MM.1S (cell line): ENCODE data around the gene SAE1.

ENCODE experiments used
- DNase-seq: peaks from one replicate; pipeline ENCODE4 v3.0.0-alpha.2; 2015
- H2AFZ ChIP-seq: fragments of 300-600 bp; sonication (generic); 2 replicates; pipeline ENCODE4 v1.6.0; 2016; ENCODE audit warnings: antibody characterized with exemption, low read length
- H3F3A ChIP-seq: fragments of 300-600 bp; sonication (generic); 2 replicates; pipeline ENCODE4 v1.6.1; 2016; ENCODE audit warnings: mild to moderate bottlenecking, antibody characterized with exemption, low read length, moderate library complexity, mixed read lengths; ENCODE audit not compliant: insufficient read depth
- H3K27ac ChIP-seq: fragments of 300-600 bp; sonication (generic); 2 replicates; pipeline ENCODE4 v1.5.1; 2016; ENCODE audit warnings: mild to moderate bottlenecking, low read length
- H3K27me3 ChIP-seq: fragments of 300-600 bp; sonication (generic); replicated peaks from 2 replicates; pipeline ENCODE4 v1.6.0; 2016; ENCODE audit warnings: low read length; ENCODE audit not compliant: insufficient read depth
- H3K36me3 ChIP-seq: fragments of 300-600 bp; sonication (generic); replicated peaks from 2 replicates; pipeline ENCODE4 v1.6.1; 2016; ENCODE audit warnings: mild to moderate bottlenecking, low read length, mixed read lengths; ENCODE audit not compliant: insufficient read depth
- H3K4me1 ChIP-seq: fragments of 300-600 bp; sonication (generic); 2 replicates; pipeline ENCODE4 v1.6.1; 2016; ENCODE audit warnings: low read length, mixed read lengths
- H3K4me2 ChIP-seq: fragments of 300-600 bp; sonication (generic); 2 replicates; pipeline ENCODE4 v1.6.0; 2016; ENCODE audit warnings: low read depth, low read length
- H3K4me3 ChIP-seq: fragments of 300-600 bp; sonication (generic); 2 replicates; pipeline ENCODE4 v1.5.1; 2016; ENCODE audit warnings: low read length, mixed read lengths
- H3K79me2 ChIP-seq: fragments of 300-600 bp; sonication (generic); 2 replicates; pipeline ENCODE4 v1.6.1; 2016; ENCODE audit warnings: mixed run types, low read length, mixed read lengths
- H3K9ac ChIP-seq: fragments of 300-600 bp; sonication (generic); 2 replicates; pipeline ENCODE4 v1.6.1; 2016; ENCODE audit warnings: low read length, mixed read lengths
- H3K9me2 ChIP-seq: fragments of 300-600 bp; sonication (generic); replicated peaks from 2 replicates; pipeline ENCODE4 v1.6.1; 2016; ENCODE audit warnings: mild to moderate bottlenecking, low read length, mixed read lengths; ENCODE audit not compliant: insufficient read depth
- H3K9me3 ChIP-seq: fragments of 300-600 bp; sonication (generic); replicated peaks from 2 replicates; pipeline ENCODE4 v1.6.1; 2016; ENCODE audit warnings: mild to moderate bottlenecking, low read length, mixed read lengths; ENCODE audit not compliant: insufficient read depth
- H4K20me1 ChIP-seq: fragments of 300-600 bp; sonication (generic); 2 replicates; pipeline ENCODE4 v1.6.1; 2016; ENCODE audit warnings: mild to moderate bottlenecking, low read length, moderate library complexity, mixed read lengths; ENCODE audit not compliant: insufficient read depth
- EZH2 ChIP-seq: fragments of 300-600 bp; sonication (generic); optimal IDR thresholded peaks from 2 replicates; pipeline ENCODE3; 2017; ENCODE audit warnings: low read depth, mild to moderate bottlenecking, antibody characterized with exemption, low read length, mixed read lengths
- EZH2phosphoT487 ChIP-seq: fragments of 300-600 bp; sonication (generic); IDR thresholded peaks from 2 replicates; pipeline ENCODE4 v1.6.1; 2018; ENCODE audit warnings: antibody characterized with exemption, low read length
- TF ChIP-seq, protein P1 (sequence below): fragments of 300-600 bp; sonication (generic); IDR thresholded peaks from 2 replicates; pipeline ENCODE4 v1.5.1; 2016; ENCODE audit warnings: antibody characterized with exemption, low read length, mixed read lengths

Gene SAE1

GRCh38 chr19:47142779-47143178, 12.1 kb downstream of the SAE1 start:
- Histone ChIP-seq H3K4me2 (no peak overlapping the region), H3K9me3 (no peaks in the 10 kb centered on the region), H3K4me1 (no peaks in the 10 kb centered on the region), H3K4me3 (no peak overlapping the region), H3K27ac (no peak overlapping the region), H2AFZ (no peak overlapping the region), H3K9me2 (no peaks in the 10 kb centered on the region), H3K36me3 (peaks cover 10% of the 10 kb centered on the region), H3K79me2 (peaks cover 96% of the 10 kb centered on the region), H4K20me1 (peaks cover 15% of the 10 kb centered on the region; the same call in 1 of the 2 replicates), H3F3A (no peaks in the 10 kb centered on the region), H3K9ac (no peak overlapping the region), H3K27me3 (no peaks in the 10 kb centered on the region)
- DNase-seq = no peak
- no peak for TF ChIP-seq EZH2phosphoT487
- no peak for TF ChIP-seq EZH2
- TF ChIP-seq, protein P1, sequence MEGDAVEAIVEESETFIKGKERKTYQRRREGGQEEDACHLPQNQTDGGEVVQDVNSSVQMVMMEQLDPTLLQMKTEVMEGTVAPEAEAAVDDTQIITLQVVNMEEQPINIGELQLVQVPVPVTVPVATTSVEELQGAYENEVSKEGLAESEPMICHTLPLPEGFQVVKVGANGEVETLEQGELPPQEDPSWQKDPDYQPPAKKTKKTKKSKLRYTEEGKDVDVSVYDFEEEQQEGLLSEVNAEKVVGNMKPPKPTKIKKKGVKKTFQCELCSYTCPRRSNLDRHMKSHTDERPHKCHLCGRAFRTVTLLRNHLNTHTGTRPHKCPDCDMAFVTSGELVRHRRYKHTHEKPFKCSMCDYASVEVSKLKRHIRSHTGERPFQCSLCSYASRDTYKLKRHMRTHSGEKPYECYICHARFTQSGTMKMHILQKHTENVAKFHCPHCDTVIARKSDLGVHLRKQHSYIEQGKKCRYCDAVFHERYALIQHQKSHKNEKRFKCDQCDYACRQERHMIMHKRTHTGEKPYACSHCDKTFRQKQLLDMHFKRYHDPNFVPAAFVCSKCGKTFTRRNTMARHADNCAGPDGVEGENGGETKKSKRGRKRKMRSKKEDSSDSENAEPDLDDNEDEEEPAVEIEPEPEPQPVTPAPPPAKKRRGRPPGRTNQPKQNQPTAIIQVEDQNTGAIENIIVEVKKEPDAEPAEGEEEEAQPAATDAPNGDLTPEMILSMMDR = no peak

GRCh38 chr19:47143322-47144073, 12.9 kb downstream of the SAE1 start:
- peaks cover 12% of the 10 kb centered on the region; the same call in 1 of the 2 replicates for H4K20me1 ChIP-seq
- H3K79me2 ChIP-seq = peaks cover 96% of the 10 kb centered on the region
- no peak for TF ChIP-seq EZH2
- TF ChIP-seq EZH2phosphoT487 = no peak
- no peaks in the 10 kb centered on the region for H3K9me3 ChIP-seq
- H3K27ac ChIP-seq = no peak overlapping the region
- no peaks in the 10 kb centered on the region for H3K27me3 ChIP-seq
- H3K36me3 ChIP-seq = peaks cover 14% of the 10 kb centered on the region
- H3K4me2 ChIP-seq = no peak overlapping the region
- H3K4me3 ChIP-seq = no peak overlapping the region
- no peak overlapping the region for H2AFZ ChIP-seq
- no peaks in the 10 kb centered on the region for H3K4me1 ChIP-seq
- no peak overlapping the region for H3K9ac ChIP-seq
- no peak for DNase-seq
- no peaks in the 10 kb centered on the region for H3K9me2 ChIP-seq
- no peaks in the 10 kb centered on the region for H3F3A ChIP-seq

DNA sequence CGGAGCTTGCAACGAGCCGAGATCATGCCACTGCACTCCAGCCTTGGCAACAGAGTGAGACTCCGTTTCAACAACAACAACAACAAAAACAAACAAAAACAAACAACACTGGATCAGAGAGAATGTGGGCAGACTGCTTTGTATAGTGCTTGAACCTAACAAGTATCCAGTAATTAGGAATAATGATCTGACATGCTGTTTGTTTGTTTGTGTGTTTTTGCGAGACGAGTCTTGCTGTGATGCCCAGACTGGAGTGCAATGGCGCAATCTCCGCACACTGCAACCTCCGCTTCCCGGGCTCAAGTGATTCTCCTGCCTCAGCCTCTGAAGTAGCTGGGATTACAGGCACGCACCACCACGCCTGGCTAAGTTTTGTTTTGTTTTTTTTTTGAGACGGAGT, 14.0 kb downstream of the SAE1 start:
- DNase-seq = no peak
- no peak overlapping the region for H3K27ac ChIP-seq
- no peaks in the 10 kb centered on the region for H3K9me3 ChIP-seq
- TF ChIP-seq, protein P1 = no peak
- TF ChIP-seq EZH2phosphoT487 = no peak
- H3K4me2 ChIP-seq = no peak overlapping the region
- H3K4me1 ChIP-seq = no peaks in the 10 kb centered on the region
- no peak overlapping the region for H3K4me3 ChIP-seq
- H4K20me1 ChIP-seq = peaks cover 7% of the 10 kb centered on the region; the same call in 1 of the 2 replicates
- no peaks in the 10 kb centered on the region for H3F3A ChIP-seq
- H3K27me3 ChIP-seq = no peaks in the 10 kb centered on the region
- H3K9ac ChIP-seq = no peak overlapping the region
- H2AFZ ChIP-seq = no peak overlapping the region
- peaks cover 95% of the 10 kb centered on the region for H3K79me2 ChIP-seq
- H3K36me3 ChIP-seq = peaks cover 14% of the 10 kb centered on the region
- no peaks in the 10 kb centered on the region for H3K9me2 ChIP-seq
